HepG2 (cell line): ENCODE data around the gene THAP3. TPM values are rescaled to one million over a fixed set of nuclear protein-coding genes. Genes with fewer than 3 reads are reported as not detected.

ENCODE experiments used
- FOXK2 ChIP-seq: fragments of 450-650 bp; IDR thresholded peaks from 2 replicates; pipeline ENCODE4 v1.6.1; 2016
- HDAC2 ChIP-seq: sonication (generic); formaldehyde crosslinking; IDR thresholded peaks from 2 replicates; pipeline ENCODE4 v1.4.0; 2020; ENCODE audit warnings: missing genetic modification reagents
- HNRNPUL1 ChIP-seq: fragments of 200-400 bp; formaldehyde crosslinking; IDR thresholded peaks from 2 replicates; pipeline ENCODE4 v1.6.1; 2017; ENCODE audit warnings: low read depth, mild to moderate bottlenecking, low read length, moderate library complexity
- MIER3 ChIP-seq: IDR thresholded peaks from 2 replicates; pipeline ENCODE4 v1.6.1; 2016; ENCODE audit warnings: missing compliant biosample characterization, borderline replicate concordance
- polyA plus RNA-seq, 8 experiments: library from polyadenylated mRNA; depleted of rRNA in 3 of 8; stranded (reverse) in 7 of 8; unstranded in 1 of 8; fragments of >200 nt; fragmentation: Illumina TruSeq in 4 of 8; extraction: Trizol in 4 of 8; gene quantifications; 2 replicates each; pipeline versions ENCODE4 v1.2.1 to v1.2.3, GENCODE V29; 2011 to 2016; ENCODE audit warnings: low read depth in 4 of 8, missing spikeins in 1 of 8, mixed read lengths in 1 of 8; ENCODE audit not compliant: insufficient read depth in 1 of 8
- total RNA-seq, 5 experiments: library from RNA; depleted of rRNA; stranded (reverse); fragments of >200 nt; fragmentation: Illumina TruSeq; extraction: Trizol; gene quantifications; 2 replicates each; pipeline ENCODE4 v1.2.3, GENCODE V29; 2016; ENCODE audit warnings: low read depth in 1 of 5
- TF ChIP-seq, protein P1 (sequence below): sonication (generic); formaldehyde crosslinking; IDR thresholded peaks from 2 replicates; pipeline ENCODE4 v1.4.0; 2020; ENCODE audit warnings: missing genetic modification reagents, borderline replicate concordance
- TF ChIP-seq, protein P2 (sequence below): sonication (generic); formaldehyde crosslinking; IDR thresholded peaks from 2 replicates; pipeline ENCODE4 v1.8.0; 2022; ENCODE audit warnings: missing genetic modification reagents, low read depth, mild to moderate bottlenecking, borderline replicate concordance
- TF ChIP-seq, protein P3 (sequence below): sonication (generic); formaldehyde crosslinking; IDR thresholded peaks from 2 replicates; pipeline ENCODE4 v1.5.1; 2020; ENCODE audit warnings: mild to moderate bottlenecking, missing genetic modification reagents, moderate library complexity
- TF ChIP-seq, protein P4 (sequence below), 2 experiments: sonication (generic) in 1 of 2; formaldehyde crosslinking in 1 of 2; IDR thresholded peaks; 2 replicates each; pipeline versions ENCODE4 v1.6.1 to v1.9.0; 2014 to 2022; ENCODE audit warnings: antibody characterized with exemption in 1 of 2, borderline replicate concordance in 1 of 2, inconsistent platforms in 1 of 2, low read depth in 1 of 2, missing genetic modification reagents in 1 of 2
- TF ChIP-seq, protein P5 (sequence below): sonication (generic); formaldehyde crosslinking; IDR thresholded peaks from 2 replicates; pipeline ENCODE4 v1.4.0; 2020; ENCODE audit warnings: missing genetic modification reagents
- TF ChIP-seq, protein P6 (sequence below): sonication (generic); formaldehyde crosslinking; IDR thresholded peaks from 2 replicates; pipeline ENCODE4 v1.8.1; 2023; ENCODE audit warnings: mild to moderate bottlenecking, missing genetic modification reagents

THAP3 gene
- total and polyA plus RNA-seq, 2 of the 13 experiments (the other 11 are each of a cell fraction or from before 2014, with no cell fraction given), result 10.3 to 14.9 TPM

DNA sequence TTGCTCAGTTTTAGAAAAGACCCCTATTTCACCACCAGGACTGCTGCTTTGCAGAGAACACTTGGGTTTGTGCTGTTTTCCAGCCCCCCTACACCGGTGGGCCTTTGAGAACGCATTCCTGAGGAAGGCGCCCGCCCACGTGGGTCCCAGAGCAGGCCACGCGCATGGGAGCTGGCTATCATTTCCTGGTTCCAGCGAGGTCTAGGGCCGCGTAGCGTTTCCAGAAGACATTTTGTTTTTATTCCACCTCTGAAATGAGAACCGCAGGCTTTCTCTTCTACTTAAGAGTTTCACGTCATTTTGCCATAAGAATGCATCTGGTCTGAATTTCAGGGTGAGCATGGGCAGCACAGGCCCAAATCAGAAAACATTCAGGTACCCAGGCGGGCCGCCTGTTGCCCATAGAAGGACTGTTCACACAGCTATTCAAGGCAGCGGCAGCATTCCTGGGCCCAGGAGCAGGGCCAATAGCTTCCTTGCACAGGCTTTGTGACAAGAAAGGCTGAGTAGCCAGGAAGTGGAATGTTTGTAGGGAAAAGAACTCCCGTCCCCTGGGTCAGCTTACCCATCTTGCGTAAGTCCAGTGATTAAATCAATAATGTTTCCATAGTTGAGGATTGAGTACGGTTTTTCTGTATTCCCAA, 20.6 kb upstream of the THAP3 start (continued):
- TF ChIP-seq, protein P1, sequence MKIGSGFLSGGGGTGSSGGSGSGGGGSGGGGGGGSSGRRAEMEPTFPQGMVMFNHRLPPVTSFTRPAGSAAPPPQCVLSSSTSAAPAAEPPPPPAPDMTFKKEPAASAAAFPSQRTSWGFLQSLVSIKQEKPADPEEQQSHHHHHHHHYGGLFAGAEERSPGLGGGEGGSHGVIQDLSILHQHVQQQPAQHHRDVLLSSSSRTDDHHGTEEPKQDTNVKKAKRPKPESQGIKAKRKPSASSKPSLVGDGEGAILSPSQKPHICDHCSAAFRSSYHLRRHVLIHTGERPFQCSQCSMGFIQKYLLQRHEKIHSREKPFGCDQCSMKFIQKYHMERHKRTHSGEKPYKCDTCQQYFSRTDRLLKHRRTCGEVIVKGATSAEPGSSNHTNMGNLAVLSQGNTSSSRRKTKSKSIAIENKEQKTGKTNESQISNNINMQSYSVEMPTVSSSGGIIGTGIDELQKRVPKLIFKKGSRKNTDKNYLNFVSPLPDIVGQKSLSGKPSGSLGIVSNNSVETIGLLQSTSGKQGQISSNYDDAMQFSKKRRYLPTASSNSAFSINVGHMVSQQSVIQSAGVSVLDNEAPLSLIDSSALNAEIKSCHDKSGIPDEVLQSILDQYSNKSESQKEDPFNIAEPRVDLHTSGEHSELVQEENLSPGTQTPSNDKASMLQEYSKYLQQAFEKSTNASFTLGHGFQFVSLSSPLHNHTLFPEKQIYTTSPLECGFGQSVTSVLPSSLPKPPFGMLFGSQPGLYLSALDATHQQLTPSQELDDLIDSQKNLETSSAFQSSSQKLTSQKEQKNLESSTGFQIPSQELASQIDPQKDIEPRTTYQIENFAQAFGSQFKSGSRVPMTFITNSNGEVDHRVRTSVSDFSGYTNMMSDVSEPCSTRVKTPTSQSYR (CRISPR knock-in tag), result no peak
- TF ChIP-seq MIER3, result 0 out of 2 replicates have a peak, but pooled peaks have one; percentile 22
- TF ChIP-seq, protein P2, sequence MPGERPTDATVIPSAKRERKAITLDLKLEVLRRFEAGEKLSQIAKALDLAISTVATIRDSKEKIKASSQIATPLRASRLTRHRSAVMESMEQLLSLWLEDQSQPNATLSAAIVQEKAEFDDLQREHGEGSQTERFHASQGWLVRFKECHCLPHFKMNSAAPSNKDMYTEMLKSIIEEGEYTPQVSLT (CRISPR knock-in tag), result no peak
- no peak for TF ChIP-seq FOXK2
- TF ChIP-seq, protein P3, sequence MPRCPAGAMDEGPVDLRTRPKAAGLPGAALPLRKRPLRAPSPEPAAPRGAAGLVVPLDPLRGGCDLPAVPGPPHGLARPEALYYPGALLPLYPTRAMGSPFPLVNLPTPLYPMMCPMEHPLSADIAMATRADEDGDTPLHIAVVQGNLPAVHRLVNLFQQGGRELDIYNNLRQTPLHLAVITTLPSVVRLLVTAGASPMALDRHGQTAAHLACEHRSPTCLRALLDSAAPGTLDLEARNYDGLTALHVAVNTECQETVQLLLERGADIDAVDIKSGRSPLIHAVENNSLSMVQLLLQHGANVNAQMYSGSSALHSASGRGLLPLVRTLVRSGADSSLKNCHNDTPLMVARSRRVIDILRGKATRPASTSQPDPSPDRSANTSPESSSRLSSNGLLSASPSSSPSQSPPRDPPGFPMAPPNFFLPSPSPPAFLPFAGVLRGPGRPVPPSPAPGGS, result no peak
- TF ChIP-seq, protein P4, sequence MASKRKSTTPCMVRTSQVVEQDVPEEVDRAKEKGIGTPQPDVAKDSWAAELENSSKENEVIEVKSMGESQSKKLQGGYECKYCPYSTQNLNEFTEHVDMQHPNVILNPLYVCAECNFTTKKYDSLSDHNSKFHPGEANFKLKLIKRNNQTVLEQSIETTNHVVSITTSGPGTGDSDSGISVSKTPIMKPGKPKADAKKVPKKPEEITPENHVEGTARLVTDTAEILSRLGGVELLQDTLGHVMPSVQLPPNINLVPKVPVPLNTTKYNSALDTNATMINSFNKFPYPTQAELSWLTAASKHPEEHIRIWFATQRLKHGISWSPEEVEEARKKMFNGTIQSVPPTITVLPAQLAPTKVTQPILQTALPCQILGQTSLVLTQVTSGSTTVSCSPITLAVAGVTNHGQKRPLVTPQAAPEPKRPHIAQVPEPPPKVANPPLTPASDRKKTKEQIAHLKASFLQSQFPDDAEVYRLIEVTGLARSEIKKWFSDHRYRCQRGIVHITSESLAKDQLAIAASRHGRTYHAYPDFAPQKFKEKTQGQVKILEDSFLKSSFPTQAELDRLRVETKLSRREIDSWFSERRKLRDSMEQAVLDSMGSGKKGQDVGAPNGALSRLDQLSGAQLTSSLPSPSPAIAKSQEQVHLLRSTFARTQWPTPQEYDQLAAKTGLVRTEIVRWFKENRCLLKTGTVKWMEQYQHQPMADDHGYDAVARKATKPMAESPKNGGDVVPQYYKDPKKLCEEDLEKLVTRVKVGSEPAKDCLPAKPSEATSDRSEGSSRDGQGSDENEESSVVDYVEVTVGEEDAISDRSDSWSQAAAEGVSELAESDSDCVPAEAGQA (IDR thresholded peaks at IDR 0.05; ENCODE audit: low read depth), result no peak; the same call in 1 of the 2 replicates
- TF ChIP-seq, protein P4 (CRISPR knock-in tag; IDR thresholded peaks at IDR 0.05; ENCODE audit: borderline replicate concordance), result no peak
- TF ChIP-seq, protein P5, sequence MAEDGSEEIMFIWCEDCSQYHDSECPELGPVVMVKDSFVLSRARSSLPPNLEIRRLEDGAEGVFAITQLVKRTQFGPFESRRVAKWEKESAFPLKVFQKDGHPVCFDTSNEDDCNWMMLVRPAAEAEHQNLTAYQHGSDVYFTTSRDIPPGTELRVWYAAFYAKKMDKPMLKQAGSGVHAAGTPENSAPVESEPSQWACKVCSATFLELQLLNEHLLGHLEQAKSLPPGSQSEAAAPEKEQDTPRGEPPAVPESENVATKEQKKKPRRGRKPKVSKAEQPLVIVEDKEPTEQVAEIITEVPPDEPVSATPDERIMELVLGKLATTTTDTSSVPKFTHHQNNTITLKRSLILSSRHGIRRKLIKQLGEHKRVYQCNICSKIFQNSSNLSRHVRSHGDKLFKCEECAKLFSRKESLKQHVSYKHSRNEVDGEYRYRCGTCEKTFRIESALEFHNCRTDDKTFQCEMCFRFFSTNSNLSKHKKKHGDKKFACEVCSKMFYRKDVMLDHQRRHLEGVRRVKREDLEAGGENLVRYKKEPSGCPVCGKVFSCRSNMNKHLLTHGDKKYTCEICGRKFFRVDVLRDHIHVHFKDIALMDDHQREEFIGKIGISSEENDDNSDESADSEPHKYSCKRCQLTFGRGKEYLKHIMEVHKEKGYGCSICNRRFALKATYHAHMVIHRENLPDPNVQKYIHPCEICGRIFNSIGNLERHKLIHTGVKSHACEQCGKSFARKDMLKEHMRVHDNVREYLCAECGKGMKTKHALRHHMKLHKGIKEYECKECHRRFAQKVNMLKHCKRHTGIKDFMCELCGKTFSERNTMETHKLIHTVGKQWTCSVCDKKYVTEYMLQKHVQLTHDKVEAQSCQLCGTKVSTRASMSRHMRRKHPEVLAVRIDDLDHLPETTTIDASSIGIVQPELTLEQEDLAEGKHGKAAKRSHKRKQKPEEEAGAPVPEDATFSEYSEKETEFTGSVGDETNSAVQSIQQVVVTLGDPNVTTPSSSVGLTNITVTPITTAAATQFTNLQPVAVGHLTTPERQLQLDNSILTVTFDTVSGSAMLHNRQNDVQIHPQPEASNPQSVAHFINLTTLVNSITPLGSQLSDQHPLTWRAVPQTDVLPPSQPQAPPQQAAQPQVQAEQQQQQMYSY (CRISPR knock-in tag), result peak; percentile 71
- TF ChIP-seq HNRNPUL1, result no peak
- peak; percentile 61; the same call in 1 of the 2 replicates for TF ChIP-seq HDAC2
- TF ChIP-seq, protein P6, sequence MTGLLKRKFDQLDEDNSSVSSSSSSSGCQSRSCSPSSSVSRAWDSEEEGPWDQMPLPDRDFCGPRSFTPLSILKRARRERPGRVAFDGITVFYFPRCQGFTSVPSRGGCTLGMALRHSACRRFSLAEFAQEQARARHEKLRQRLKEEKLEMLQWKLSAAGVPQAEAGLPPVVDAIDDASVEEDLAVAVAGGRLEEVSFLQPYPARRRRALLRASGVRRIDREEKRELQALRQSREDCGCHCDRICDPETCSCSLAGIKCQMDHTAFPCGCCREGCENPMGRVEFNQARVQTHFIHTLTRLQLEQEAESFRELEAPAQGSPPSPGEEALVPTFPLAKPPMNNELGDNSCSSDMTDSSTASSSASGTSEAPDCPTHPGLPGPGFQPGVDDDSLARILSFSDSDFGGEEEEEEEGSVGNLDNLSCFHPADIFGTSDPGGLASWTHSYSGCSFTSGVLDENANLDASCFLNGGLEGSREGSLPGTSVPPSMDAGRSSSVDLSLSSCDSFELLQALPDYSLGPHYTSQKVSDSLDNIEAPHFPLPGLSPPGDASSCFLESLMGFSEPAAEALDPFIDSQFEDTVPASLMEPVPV (CRISPR knock-in tag), result 0 out of 2 replicates have a peak, but pooled peaks have one; percentile 25
